Progenitor cell of endocrine pancreas (in vitro differentiated cells): ENCODE data around the gene ACTN1. TPM values are rescaled to one million over a fixed set of nuclear protein-coding genes. Genes with fewer than 3 reads are reported as not detected.

Experiments
- DNase-seq: peaks from one replicate; pipeline ENCODE4 v3.0.0; 2021; ENCODE audit warnings: low spot score; ENCODE audit not compliant: unreplicated experiment
- H3K27ac Mint-ChIP-seq: 2 replicates; pipeline ENCODE4 v1.8.0; 2021; ENCODE audit warnings: mild to moderate bottlenecking, moderate library complexity, mixed read lengths
- H3K27me3 Mint-ChIP-seq: 2 replicates; pipeline ENCODE4 v1.8.0; 2021; ENCODE audit warnings: mixed read lengths
- H3K36me3 Mint-ChIP-seq: 2 replicates; pipeline ENCODE4 v1.8.0; 2022; ENCODE audit warnings: mixed read lengths; ENCODE audit not compliant: insufficient read depth
- H3K4me1 Mint-ChIP-seq: 2 replicates; pipeline ENCODE4 v1.8.0; 2021; ENCODE audit warnings: low read depth, mixed read lengths
- H3K4me3 Mint-ChIP-seq: 2 replicates; pipeline ENCODE4 v1.8.0; 2021; ENCODE audit warnings: low read depth, mild to moderate bottlenecking, moderate library complexity, mixed read lengths
- H3K9me3 Mint-ChIP-seq: 2 replicates; pipeline ENCODE4 v1.8.0; 2021; ENCODE audit warnings: low read depth, mixed read lengths
- CTCF ChIP-seq: fragments of 200-600 bp; sonication (generic); IDR thresholded peaks from one replicate; pipeline ENCODE4 v1.5.0; 2021; ENCODE audit warnings: antibody characterized with exemption, mild to moderate bottlenecking; ENCODE audit not compliant: unreplicated experiment
- total RNA-seq: library from RNA; stranded (reverse); gene quantifications from 2 replicates; pipeline ENCODE4 v1.2.1, GENCODE V29; 2021

The ACTN1 gene
- total RNA-seq, 1 donor from 2014 or later = 92.6 TPM

DNA sequence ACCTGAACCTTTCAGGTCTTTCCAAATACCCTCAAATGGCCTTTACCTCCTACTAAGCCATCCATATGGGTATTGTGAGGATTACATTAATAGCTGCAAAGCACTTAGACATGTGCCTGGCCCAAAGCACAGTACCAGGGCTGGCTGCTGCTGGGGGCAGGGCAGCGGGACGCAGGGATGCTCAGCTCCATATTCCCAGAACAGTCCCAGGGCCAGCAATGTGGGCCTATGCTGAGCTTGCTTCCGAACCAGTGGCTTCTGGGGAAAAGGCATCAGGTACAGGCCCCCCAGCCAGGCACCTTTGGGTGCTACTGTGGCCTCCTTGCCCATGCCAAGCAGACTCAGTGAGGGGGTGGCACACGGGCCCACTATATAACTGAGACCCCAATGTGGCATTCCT, 10.4 kb downstream of the ACTN1 start:
- Mint-ChIP-seq H3K36me3 (peaks cover 6% of the 10 kb centered on the region), H3K27me3 (no peaks in the 10 kb centered on the region), H3K4me1 (peaks cover 39% of the 10 kb centered on the region), H3K4me3 (no peak overlapping the region), H3K9me3 (no peaks in the 10 kb centered on the region), H3K27ac (no peak overlapping the region)
- TF ChIP-seq CTCF = no peak
- no peak for DNase-seq

- H3K36me3 Mint-ChIP-seq = peaks cover 5% of the 10 kb centered on the region
- H3K27me3 Mint-ChIP-seq = no peaks in the 10 kb centered on the region
- DNase-seq = no peak
- peaks cover 39% of the 10 kb centered on the region for H3K4me1 Mint-ChIP-seq
- H3K4me3 Mint-ChIP-seq = no peak overlapping the region
- TF ChIP-seq CTCF = no peak
- H3K27ac Mint-ChIP-seq = no peak overlapping the region
- H3K9me3 Mint-ChIP-seq = no peaks in the 10 kb centered on the region
These were observed 11.1 kb downstream of the ACTN1 start for GRCh38 chr14:68968051-68968450.

- H3K36me3 Mint-ChIP-seq = peaks cover 4% of the 10 kb centered on the region
- no peak for TF ChIP-seq CTCF
- H3K27me3 Mint-ChIP-seq = no peaks in the 10 kb centered on the region
- no peak overlapping the region for H3K4me3 Mint-ChIP-seq
- no peaks in the 10 kb centered on the region for H3K9me3 Mint-ChIP-seq
- peaks cover 40% of the 10 kb centered on the region for H3K4me1 Mint-ChIP-seq
- H3K27ac Mint-ChIP-seq = no peak overlapping the region
- no peak for DNase-seq
These were observed 11.6 kb downstream of the ACTN1 start for GRCh38 chr14:68967459-68967940.

GRCh38 chr14:68966872-68967301, 12.2 kb downstream of the ACTN1 start:
- Mint-ChIP-seq H3K4me1 (peaks cover 43% of the 10 kb centered on the region), H3K27me3 (no peaks in the 10 kb centered on the region), H3K9me3 (no peaks in the 10 kb centered on the region), H3K36me3 (peaks cover 2% of the 10 kb centered on the region), H3K27ac (no peak overlapping the region), H3K4me3 (no peak overlapping the region)
- TF ChIP-seq CTCF = no peak
- DNase-seq = no peak

DNA sequence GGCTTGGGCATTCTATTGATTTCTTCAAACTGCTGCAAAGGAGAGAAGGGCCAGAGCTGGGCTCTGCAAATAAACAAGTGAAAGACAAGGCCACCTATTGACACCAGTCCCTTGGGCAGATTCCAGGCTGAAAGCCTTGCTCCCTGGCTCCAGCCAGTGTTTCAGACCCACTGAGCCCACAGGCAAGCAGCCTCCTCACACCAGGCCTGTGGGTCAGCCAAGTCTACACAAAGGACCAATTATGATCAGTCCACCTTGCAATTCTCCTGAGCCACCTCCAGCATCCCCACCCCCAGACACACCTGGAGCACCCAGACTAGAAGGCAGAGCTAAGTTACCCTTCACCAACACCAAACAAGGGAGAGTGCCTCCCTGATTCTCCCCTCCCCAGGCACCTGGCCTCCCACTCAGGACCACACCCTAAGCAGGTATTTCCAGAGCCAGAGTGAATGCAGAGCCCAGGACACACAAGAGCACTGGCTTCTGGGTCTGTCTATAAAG, 13.8 kb downstream of the ACTN1 start:
- Mint-ChIP-seq H3K4me3 (peak overlapping the region; percentile 41), H3K4me1 (peaks cover 32% of the 10 kb centered on the region), H3K27ac (peak overlapping the region; percentile 92), H3K27me3 (no peaks in the 10 kb centered on the region), H3K9me3 (no peaks in the 10 kb centered on the region), H3K36me3 (no peaks in the 10 kb centered on the region)
- DNase-seq = no peak
- no peak for TF ChIP-seq CTCF
